Upper lobe of left lung (tissue), 4 donors: Measurements from ENCODE around the gene APBB2.
A peak's percentile ranks its signal among the peaks of the same experiment; 100 is the strongest.

Source experiments
- POLR2A ChIP-seq, 4 donors: fragments of 450-650 bp; IDR thresholded peaks; one replicate each; pipeline ENCODE4 v1.5.1; 2016 to 2017; ENCODE audit warnings: antibody characterized with exemption in 4 of 4, mild to moderate bottlenecking in 2 of 4
- TF ChIP-seq, protein P1 (sequence below), 6 experiments: fragments of 450-650 bp in 4 of 6; fragments of 200-600 bp in 2 of 6; sonication (generic) in 2 of 6; IDR thresholded peaks; one replicate each; pipeline ENCODE4 v1.5.1; 2016 to 2019; ENCODE audit warnings: antibody characterized with exemption in 6 of 6

DNA sequence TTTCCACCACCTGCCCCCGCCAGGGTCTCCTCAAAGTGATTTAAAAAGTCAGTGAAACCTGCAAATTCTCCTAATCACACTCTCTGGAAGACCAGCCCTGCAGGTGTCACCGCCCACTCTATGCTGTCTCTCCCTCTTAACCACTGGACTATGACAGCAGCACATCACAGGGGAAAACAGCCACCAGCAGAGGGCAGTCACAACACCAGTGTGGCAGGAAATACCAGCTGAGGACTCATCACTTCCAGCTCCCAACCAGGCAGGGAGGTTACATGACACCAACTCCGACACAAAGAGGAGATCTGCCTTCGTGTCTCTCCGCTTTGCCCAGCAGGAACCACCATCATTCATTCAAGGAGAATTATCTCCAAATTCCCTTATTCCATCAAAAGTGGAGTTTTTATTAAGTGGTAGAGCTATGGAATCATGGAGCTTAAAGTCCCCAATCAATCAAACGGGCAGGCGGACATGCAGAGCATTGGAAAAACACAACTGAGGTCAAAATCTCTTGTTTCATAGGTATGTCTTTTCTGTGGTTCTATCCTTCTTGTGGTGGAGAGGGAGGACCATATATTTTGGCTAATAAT, 373.3 kb downstream of the APBB2 start:
- TF ChIP-seq, protein P1, sequence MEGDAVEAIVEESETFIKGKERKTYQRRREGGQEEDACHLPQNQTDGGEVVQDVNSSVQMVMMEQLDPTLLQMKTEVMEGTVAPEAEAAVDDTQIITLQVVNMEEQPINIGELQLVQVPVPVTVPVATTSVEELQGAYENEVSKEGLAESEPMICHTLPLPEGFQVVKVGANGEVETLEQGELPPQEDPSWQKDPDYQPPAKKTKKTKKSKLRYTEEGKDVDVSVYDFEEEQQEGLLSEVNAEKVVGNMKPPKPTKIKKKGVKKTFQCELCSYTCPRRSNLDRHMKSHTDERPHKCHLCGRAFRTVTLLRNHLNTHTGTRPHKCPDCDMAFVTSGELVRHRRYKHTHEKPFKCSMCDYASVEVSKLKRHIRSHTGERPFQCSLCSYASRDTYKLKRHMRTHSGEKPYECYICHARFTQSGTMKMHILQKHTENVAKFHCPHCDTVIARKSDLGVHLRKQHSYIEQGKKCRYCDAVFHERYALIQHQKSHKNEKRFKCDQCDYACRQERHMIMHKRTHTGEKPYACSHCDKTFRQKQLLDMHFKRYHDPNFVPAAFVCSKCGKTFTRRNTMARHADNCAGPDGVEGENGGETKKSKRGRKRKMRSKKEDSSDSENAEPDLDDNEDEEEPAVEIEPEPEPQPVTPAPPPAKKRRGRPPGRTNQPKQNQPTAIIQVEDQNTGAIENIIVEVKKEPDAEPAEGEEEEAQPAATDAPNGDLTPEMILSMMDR (IDR thresholded peaks at IDR 0.05) = peak; percentile 57 to 72 (median 61)
- TF ChIP-seq POLR2A (IDR thresholded peaks at IDR 0.05) = no peak
